ENCODE measurements around the gene ENTPD2.

GRCh38 chr9:137084526-137084925 lies 30.7 kb upstream of the ENTPD2 start:
- no peak for TF ChIP-seq POLR2AphosphoS5 (IDR thresholded peaks at IDR 0.05; ENCODE audit: borderline replicate concordance, low read depth, low read length)
- TF ChIP-seq EZH2 (IDR thresholded peaks at IDR 0.05): no peak
- no peak for TF ChIP-seq FOXP2 (optimal IDR thresholded peaks at IDR 0.05; ENCODE audit: control extremely low read depth, extremely low read length, insufficient read depth)

Measured in SK-N-MC (cell line).